GM12878 (cell line): ENCODE results near the gene NR1I2.

ENCODE experiments used
- MTA2 ChIP-seq: fragments of 450-650 bp; IDR thresholded peaks from 2 replicates; pipeline ENCODE4 v1.6.1; 2016; ENCODE audit warnings: low read depth, mild to moderate bottlenecking, moderate library complexity
- MTA3 ChIP-seq: IDR thresholded peaks from 2 replicates; pipeline ENCODE4 v1.6.1; 2012; ENCODE audit warnings: low read length, inconsistent platforms, borderline replicate concordance
- YY1 ChIP-seq: IDR thresholded peaks from 2 replicates; pipeline ENCODE4 v1.6.1; 2011; ENCODE audit warnings: low read depth, mild to moderate bottlenecking, low read length
- TF ChIP-seq, protein P1 (sequence below): IDR thresholded peaks from 2 replicates; pipeline ENCODE4 v1.6.1; 2012; ENCODE audit warnings: low read depth, low read length, improper control_type of control experiment
- TF ChIP-seq, protein P2 (sequence below): IDR thresholded peaks from 2 replicates; pipeline ENCODE4 v1.6.1; 2011; ENCODE audit warnings: low read depth, low read length, improper control_type of control experiment, borderline replicate concordance

DNA sequence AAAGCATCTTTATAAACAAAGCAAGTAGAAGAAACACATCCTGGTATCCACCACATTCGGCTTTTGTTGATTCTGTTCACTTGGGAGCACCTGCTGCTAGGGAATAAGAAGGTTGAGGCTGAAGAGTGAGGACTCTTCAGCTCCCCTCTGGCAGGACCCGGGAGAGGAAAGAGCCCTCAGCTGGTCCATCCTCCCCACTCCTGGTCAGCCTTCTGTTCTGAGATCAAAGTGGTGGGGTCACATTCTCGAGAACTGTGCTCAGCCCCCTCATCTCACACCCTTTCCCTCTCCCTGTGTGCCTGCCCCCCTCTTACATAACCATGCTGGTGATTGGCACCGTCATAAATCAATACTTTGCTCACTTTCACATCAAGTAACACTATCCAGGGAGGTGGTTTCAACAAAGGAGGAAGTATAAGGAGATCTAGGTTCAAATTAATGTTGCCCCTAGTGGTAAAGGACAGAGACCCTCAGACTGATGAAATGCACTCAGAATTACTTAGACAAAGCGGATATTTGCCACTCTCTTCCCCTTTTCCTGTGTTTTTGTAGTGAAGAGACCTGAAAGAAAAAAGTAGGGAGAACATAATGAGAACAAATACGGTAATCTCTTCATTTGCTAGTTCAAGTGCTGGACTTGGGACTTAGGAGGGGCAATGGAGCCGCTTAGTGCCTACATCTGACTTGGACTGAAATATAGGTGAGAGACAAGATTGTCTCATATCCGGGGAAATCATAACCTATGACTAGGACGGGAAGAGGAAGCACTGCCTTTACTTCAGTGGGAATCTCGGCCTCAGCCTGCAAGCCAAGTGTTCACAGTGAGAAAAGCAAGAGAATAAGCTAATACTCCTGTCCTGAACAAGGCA, at the start of gene NR1I2:
- TF ChIP-seq, protein P1, sequence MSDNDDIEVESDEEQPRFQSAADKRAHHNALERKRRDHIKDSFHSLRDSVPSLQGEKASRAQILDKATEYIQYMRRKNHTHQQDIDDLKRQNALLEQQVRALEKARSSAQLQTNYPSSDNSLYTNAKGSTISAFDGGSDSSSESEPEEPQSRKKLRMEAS: no peak
- TF ChIP-seq MTA3: no peak
- TF ChIP-seq, protein P2, sequence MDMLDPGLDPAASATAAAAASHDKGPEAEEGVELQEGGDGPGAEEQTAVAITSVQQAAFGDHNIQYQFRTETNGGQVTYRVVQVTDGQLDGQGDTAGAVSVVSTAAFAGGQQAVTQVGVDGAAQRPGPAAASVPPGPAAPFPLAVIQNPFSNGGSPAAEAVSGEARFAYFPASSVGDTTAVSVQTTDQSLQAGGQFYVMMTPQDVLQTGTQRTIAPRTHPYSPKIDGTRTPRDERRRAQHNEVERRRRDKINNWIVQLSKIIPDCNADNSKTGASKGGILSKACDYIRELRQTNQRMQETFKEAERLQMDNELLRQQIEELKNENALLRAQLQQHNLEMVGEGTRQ: no peak
- no peak for TF ChIP-seq YY1
- no peak for TF ChIP-seq MTA2
